Activated CD8-positive, alpha-beta memory T cell treated with anti-CD3 and anti-CD28 coated beads for 1 hour (primary cell): ENCODE measurements around the gene FOXJ1.
A peak's percentile ranks its signal among the peaks of the same experiment; 100 is the strongest.

Experiments
- DNase-seq, 2 donors: peaks; one replicate each; pipeline ENCODE4 v3.0.0-alpha.2; 2020; ENCODE audit warnings: low read depth in 1 of 2; ENCODE audit errors: extremely low read depth in 1 of 2

FOXJ1 gene

DNA sequence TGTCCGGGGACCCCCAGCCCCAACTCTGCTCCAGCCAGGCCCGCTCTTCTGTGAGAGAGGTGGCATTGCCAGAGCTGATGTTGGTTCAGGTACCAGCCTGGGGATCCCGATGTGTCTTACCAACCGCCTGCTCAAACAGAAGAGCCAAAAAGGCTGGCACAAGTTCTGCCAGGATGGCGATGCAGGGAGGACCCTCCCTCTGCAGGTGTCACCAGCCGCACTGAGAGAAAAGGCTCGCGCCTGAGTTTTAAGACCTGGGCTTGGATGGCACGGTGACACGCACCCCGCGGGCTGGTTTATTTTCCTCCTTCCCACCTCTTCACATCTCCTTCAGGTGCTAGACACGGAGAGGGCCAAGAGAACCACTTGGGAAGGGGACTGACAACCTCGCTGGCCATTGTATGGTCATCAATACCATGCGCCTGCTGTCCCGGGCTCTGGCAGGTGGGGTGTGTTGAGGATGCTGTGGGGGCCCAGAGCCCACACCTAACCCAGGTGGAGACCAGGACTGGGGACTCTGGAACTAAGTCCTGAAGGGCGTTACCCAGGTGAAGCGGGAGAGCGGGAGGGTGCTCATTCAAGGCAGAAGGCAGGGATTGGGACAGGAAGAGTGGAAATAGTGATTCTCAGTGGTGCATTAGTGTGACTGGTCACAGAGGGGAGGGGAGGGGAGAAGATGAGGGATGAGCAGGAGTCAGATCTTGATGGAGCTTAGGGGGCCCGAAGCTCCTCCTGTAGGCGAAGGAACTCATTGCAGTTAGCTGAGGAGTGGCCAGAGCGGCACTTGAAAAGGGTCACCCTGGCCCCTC lies 16.3 kb downstream of the FOXJ1 start:
- no peak for DNase-seq

DNA sequence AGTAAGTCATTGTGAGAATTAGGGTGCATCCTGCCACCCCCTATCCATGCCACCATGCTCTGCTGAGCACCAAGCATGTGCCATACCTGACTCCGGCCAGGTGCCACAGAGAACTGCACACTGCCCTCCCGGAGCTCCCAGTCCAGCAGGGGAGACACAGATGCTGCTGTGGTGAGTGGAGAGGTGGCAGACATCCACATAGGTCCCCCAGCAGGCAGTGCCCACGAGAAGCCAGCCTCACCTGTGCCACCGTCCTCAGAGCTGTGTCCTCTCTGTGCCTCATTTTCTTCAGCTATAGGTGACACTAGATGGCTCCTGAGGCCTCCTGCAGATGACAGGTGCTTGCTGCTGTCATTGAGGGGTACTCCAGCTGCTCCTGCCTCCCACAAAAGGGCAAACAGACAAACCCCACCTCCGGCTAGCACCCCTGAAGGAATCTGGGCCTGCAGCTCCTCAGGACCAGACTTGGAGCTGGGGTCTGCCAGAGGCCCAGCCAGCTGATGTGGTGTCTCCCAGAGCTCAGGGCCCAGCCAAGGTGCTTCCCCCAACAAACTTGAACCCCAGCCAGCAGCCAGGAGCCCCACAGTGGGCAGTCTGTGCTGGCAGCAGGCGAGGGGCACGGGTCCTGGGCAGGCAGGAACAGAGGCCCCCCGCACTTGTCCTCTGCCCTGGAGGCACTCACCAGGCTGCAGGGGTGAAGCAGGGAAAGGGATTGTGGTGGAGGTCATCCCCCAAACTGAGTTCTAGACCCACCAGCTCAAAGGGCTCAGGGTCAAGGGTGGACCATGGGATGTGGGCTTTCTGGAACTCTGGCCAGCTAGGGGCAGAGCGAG lies 17.1 kb downstream of the FOXJ1 start:
- DNase-seq, result no peak

DNA sequence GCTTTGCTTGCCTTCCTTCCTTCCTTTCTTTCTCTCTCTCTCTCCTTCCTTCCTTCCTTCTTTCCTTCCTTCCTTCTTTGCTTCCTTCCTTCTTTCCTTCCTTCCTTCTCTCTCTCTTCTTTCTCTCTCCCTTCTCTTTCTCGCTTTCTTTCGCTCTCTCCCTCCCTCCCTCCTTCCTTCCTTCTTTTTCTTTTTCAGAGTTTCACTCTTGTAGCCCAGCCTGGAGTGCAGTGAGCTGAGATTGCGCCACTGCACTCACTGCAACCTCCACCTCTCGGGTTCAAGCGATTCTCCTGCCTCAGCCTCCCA lies 17.9 kb downstream of the FOXJ1 start:
- no peak for DNase-seq

DNA sequence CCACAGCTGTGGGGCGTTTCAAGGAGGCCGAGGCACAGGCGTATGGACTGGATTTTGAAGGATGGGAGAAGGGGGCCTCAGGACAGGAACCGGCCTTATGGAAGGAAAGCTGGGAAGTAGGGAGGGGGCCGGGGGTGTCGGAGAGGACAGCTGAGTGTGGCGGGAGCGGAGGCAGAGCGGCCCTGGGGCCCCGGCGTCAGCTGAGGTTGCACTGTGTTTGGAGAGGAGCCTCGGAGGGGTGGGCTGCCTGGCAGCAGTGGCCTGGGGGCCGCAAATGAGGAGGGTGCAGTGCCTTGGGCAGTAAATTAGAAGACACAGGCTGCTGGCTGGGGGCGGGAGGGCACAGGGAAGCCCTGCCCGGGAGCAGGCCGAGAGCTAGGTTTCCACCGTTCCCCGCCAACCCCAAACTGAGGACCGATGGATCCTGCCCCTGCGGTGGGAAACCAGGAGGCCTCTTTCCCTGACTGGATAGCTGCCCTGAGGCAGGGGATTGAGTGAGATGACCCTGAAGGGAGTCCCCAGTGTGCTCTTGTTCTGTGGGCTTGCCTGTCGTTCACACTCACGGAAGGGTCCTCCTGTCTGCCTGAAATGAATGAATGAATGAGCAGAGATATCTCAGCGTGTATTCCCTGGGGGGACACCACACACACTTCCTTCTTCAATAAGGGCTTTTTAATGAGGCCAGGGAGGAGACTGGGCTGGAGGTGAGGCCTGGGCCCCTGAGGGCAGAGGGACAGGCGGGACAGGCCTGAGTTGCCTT lies 18.4 kb downstream of the FOXJ1 start:
- DNase-seq, result no peak

DNA sequence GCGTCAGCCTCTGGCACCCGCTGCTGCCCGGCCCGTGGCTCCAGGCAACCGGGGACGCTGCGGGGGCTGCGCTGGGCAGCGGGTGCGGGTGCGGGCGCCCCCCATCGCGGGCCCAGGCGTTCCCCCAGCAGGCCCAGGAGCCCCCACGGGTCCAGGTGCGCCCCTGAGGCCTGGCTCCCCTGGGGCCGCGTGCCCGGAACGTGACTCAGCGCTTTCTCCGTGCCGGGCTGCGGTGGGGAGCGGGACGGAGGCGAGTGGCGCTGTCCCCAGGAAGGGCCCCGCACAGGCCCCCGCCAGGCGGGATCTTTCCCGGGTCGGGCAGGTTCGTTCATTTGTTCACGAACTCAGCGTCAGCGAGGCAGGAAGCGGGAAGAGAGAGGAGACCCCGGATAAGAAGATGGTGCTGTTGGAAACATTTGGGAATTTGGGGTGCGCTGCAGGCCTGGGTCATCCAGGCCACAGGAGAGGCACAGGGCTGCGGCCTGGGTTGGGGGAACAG lies 19.1 kb downstream of the FOXJ1 start:
- DNase-seq, result no peak

DNA sequence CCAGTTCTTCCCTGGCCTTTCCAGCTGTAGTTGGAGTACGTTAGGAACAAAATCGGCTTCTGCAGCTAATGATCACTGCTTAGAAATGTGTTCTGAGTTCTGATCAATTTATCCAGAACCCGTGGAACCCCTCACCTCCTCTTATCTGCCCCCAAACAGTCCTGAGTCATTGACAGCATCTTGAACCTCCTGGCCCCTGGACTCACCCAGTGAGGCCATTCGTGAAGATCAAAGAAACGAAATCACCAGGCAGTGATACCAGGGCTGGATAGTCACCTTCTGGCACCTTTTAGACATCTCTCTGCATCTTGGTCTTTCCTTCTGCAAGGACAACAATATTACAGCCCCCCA lies 20.4 kb downstream of the FOXJ1 start:
- no peak for DNase-seq

DNA sequence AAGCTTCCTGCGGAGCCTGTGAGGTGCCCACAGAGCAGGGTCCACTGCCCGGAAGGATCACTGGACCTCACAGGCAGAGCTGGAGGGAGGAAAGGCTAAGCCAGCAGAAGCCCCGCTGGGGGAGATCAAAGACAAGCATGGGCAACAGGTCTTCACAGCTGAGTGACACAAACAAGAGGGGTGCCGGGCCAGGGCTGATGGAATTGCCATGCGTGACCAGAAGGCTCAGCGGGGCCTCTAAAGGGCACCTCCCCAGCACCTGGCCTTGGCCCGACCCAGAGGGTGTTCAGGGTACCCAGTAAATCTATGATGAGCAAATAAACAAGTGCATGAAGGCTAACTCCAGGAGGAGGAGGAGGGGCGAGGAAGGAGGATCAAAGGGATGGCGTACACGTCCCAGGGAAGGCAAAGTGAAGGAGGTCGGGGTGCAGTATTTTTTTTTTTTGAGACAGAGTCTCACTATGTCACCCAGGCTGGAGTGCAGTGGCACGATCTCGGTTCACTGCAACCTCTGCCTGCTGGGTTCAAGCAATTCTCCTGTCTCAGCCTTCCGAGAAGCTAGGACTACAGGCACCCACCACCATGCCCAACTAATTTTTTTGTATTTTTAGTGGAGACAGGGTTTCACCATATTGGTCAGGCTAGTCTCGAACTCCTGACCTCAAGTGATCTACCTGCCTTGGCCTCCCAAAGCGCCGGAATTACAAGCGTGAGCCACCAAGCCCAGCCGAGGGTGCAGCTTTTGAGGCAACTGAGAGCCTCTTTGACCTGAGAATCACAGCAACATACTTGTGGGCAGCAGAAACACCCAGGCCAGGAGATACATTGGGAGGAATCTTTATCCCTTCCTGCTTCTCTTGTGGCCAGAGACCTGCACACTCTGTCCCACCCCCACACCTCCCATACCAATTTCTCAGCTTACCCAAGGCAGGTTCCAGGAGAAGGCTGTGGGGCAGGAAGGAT lies 21.4 kb downstream of the FOXJ1 start:
- DNase-seq, result no peak

DNA sequence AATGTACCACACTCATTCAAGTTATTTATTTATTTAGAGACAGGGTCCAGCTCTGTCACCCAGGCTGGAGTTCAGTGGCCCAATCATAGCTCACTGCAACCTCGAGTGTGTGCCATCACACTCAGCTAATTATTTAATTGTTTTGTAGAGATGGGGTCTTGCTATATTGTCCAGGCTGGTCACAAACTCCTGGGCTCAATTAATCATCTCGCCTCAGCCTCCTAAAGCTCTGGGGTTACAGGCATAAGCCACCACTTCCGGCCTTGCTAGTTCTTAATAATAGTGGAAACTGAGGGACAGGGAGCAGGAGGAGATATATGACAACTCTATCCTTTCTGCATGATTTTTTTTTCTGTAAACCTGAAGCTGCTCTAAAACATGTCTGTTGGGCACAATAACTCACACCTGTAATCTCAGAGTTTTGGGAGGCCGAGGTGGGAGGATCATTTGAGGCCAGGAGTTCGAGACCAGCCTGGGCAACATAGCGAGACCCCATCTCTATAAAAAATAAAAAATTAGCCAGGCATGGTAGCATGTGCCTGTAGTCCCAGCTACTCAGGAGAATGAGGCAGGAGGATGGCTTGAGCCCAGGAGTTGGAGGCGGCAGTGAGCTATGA lies 25.8 kb downstream of the FOXJ1 start:
- DNase-seq, result no peak

DNA sequence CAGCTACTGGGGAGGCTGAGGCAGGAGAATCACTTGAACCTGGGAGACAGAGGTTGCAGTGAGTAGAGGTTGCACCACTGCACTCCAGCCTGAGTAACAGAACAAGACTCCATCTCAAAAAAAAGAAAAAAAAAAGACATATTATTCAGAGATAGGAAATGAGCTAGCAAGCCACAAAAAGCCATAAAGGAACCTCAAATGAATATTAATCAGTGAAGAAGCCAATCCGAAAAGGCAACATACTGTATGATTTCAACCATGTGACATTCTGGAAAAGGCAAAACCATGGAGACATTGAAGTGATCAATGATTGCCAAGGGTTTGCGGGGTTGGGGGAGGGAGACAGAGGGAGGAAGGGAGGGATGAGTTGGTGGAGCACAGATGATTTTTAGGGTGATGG lies 29.1 kb downstream of the FOXJ1 start:
- DNase-seq, result no peak

DNA sequence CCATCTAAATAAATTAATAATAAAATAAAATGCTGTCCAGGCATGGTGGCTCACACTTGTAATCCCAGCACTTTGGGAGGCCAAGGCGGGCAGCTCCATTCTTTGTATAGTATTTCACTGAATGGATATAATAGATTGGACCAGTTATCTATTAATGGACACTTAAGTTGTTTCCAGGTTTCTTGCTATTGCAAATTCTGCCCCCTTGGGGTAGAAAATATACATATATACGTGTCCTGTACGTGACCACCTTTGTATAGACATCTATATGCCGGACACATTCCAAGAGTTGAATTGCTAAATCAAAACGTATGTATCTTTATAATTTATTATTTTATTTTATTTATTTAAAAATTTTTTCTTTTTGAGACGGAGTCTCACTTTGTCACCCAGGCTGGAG lies 33.5 kb downstream of the FOXJ1 start:
- DNase-seq, result no peak

DNA sequence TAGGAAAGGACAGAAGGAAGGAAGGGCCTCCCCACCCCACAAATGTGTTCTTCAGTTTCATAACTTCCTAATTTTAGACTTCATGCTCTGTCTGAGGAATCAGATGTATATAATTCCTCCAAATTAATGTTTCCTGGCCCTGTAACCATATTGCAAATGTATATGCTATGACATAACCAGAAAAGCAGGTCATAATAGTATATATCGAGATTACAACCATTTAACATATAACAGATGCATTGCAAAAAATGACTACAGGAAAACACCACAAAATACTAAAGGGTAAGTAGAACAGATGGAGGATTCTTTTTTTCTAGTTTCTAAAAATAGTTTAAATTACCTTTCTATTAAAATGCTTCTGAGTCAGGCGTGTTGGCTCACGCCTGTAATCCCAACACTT lies 34.3 kb downstream of the FOXJ1 start:
- no peak for DNase-seq

DNA sequence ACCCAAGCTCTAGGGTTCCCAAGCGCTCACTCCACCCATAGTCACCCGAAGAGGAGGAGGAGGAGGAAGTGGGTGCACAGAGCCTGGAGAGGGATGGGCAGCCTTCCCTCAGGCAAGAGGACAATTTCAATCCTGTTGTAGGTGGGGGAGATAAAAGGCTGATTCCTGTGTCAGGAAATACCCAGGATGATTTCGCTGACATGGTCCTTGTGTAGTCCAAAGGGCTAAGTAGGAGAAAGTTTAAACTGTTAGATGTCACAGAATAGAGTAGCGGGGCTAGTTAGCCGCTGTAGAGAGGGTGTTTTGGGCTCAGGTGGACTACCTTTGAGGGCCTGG lies 36.2 kb downstream of the FOXJ1 start:
- no peak for DNase-seq

DNA sequence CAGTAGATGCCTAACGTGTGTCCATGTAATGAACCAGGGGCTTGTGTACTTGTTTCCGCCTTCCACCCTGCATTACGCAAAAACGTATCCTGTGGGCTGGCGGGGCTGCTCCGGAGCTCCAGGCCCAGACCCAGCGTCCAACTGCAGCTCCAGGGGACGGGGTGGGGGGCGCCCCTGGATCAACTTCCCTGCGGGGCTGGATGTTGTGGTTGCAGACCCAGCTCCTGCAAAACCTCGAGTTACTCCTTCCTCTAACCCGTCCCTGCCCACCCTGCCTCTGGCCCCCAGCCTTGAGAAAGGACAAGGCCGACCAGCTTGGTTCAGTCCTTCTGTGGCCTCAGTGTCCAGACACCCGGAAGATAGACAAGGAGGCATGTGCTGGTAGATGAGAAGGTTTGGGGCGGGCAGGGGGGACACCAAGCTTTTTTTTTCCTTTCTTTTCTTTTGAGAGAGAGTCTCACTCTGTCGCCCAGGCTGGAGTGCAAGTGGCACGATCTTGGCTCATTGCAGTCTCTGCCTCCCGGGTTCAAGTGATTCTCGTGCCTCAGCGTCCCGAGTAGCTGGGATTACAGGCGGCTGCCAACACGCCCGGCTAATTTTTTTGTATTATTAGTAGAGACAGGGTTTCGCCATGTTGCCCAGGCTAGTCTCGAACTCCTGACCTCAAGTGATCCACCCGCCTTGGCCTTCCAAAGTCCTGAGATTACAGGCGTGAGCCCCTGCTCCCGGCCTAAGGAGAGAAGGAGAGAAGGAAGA lies 36.7 kb downstream of the FOXJ1 start:
- no peak for DNase-seq

DNA sequence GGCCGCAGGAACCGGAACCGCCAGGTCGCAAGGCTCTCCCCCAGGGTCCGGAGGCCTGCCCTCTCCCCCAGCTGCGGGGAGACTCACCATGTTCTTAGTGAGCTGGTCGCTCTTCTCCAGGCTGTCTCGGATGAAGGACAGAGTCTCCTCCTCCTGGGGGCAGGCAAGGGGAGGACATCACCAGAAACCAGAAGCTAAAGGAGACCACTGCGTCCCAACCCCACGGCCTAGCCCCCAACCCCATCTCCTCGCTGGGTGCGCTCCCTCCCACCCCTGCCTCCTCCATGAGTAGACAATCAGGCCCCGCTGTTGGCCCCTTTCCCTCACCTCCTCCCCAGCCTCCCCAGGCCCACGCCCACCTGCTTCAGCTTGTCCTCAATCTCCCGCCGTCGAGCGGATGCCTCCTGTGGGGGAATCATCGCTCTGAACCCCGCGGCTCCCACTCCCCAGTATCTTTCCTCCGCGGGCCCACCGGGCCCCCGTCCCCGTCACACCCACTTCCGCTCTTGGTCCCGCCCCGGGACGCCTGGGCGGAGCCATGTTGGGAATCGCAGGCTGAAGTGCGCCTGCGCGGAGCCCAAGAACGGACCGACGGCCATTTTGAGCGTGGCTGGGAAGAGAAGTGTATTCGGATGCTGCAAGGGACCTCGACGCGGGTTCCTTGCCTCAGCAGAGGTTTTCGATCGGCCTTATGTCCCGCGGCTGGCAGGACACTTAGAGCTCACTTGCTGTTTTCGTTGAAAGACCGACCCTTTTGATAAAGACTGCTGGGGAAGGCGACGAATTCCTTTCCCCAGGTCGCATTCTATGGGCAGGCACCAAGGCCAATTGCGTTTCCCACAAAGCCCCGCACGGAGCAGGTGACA lies 37.5 kb downstream of the FOXJ1 start, which contains the start of gene EXOC7:
TSS of gene EXOC7 (minus strand) at position 514 of the 866 bp plus-strand sequence. CDS start at position 419, 95 bp downstream.
- DNase-seq, result peak; percentile 70 to 88

DNA sequence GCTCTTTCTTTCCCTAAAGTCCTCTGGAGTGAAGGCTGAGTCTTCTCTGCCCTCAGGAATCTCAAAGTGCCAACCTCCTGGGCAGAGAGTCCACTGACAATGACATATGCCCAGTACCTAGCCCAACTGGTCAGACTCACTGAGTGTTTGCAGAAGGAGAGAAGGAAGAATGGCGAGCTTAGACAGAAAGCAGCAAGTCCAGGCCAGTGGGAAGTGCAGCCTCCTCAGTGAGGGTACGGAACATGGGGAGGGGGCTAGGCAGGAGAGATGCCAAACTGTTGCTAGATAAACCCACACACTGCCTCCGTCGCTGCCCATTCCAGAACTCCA lies 38.1 kb downstream of the FOXJ1 start:
- DNase-seq, result no peak

DNA sequence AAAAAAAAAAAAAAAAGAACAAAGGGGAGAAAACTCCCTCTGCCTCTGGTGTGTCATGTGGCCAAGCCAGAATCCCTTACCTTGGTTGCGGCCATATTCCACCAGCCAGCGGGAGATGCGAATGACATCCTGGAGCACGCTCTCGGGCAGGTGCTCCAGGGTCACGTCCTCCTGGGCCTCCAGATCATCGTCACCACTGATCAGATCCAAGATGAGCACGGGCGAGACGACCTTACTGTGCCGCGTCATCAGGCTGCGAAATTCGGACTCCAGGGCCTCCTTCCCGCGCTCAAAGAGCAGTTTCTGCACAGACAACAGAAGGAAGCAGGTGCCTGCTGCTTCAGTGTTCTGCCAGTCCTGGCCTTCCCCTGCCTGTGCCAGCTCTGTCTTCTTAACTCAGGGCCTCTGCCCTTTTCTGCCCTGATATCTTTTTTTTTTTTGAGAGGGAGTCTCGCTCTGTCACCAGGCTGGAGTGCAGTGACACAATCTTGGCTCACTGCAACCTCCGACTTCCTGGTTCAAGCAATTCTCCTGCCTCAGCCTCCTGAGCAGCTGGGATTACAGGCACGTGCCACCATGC lies 43.2 kb downstream of the FOXJ1 start:
- DNase-seq, result no peak

DNA sequence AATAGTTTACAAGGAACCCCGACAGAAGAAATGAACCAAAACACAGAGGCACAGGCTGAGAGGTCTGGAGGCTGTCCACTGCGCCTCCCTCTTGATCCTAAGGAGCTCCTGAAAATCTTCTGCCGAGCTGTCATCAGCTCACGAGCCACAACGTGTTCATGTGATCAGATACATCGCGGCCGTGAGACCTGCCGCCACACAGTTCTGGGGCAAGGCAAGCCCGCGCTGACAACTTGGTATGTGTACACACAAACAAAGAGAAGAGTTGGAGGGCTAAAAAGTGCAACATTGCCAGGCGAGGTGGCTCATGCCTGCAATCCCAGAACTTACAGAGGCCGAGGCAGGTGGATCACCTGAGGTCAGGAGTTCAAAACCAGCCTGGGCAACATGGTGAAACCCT lies 45.1 kb downstream of the FOXJ1 start:
- DNase-seq, result no peak

DNA sequence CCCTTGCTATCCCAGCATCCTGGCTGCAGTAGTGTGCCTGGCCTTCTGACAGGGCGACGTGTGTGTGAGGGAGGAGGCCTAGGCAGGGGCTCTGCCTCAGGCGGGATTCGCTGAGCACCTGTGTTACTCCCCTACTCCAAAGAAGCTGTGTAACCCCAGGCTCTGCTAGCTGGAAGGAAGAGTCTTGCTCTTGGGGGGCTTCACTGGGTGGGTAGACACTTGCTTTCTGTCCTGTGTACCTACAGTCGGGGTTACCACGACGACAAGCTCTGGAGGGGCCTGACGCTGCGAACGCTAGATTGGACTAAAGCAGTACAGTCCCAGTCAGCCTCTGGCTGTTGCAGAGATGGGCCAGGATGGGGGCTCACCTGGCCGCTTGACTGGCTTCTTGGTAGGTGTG lies 47.0 kb downstream of the FOXJ1 start:
- no peak for DNase-seq
